ENCODE measurements around the gene HMG20A.

DNA sequence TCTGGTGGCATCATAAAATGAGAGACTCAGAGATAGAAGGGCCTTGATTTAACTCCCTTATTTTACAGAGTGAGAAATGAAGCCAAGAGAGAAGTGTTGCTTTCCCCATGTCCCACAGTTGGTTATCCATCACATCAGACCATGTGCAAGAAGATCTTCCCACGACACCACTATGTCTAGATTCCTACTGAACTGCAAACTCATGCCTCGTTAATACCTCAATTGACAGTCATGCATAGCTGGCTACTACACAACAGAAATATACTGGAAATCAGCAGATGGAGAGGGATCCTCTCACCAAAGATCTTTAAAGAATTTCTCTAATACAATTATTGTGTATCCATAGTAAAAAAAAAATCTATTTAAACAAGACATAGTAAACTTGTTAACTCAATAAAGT lies 34.1 kb upstream of the HMG20A start:
- TF ChIP-seq ZNF274 (IDR thresholded peaks at IDR 0.05; ENCODE audit: low read depth, low read length) (no peak), SUZ12 (IDR thresholded peaks at IDR 0.05; ENCODE audit: extremely low read depth, insufficient read depth, insufficient read length) (no peak)
